ENCODE data around the gene LILRB5. TPM values are rescaled to one million over a fixed set of nuclear protein-coding genes. Genes with fewer than 3 reads are reported as not detected.
"Not testable (repeated sequence)": the region's sequence is repeated elsewhere in the genome, so short reads cannot be mapped to it uniquely, and the experiment has no call there.

The LILRB5 gene
- total and polyA plus RNA-seq, 5 donors from 2014 or later = not detected

DNA sequence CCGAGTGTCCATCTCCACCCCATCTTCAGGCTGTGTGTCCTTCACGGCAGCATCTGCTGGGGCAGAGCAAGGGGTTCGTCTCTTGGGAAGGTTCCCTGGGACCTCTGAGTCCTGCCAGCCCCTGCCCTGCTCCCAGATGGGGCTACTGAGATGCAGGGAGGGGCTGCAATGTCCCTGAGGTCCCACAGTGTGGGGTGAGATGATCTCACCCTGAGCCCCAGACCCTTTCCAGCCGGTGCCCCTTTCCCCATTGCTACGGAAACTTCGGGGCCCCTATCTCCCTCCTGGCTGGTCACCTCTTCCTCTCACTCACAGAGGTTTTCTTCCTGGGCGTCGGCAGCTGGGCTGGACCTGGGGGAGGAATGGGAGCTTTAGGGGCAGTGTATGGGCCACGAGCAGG, 18.9 kb upstream of the LILRB5 start:
- H3K9me3 ChIP-seq (ENCODE audit: control insufficient read depth in 2 of 2, low read length in 2 of 2) = no peaks in the 10 kb centered on the region

DNA sequence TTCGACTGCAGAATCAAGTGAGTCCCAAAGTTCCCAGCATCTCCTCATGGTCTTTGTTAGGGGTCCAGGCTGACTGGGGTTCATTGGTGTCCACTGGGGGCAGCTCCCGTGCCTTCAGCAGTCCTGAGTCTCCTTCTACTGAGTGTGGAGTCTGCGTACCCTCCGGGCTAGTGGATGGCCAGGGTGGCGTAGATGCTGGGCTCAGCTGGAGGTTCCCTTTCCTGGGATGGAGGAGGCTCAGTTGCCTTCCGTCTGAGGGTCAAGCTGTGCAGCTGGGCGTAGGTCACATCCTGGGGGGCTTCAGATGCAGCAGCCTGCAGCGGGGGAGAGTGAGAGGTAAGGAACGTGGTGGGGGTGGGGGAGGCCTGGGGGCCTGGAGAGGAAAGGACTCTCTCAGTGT, 17.4 kb upstream of the LILRB5 start:
- ATAC-seq (ENCODE audit: low read depth in 2 of 2); H3K27me3 ChIP-seq (ENCODE audit: control insufficient read depth, insufficient read depth, low read length); H3K27ac Mint-ChIP-seq; H3K4me3 ChIP-seq (ENCODE audit: low read depth, low read length); H3K4me1 ChIP-seq (ENCODE audit: control insufficient read depth, insufficient read depth, low read length, poor library complexity, severe bottlenecking); H3K9me3 ChIP-seq (ENCODE audit: control insufficient read depth in 2 of 2, low read length in 2 of 2); H3K36me3 ChIP-seq (ENCODE audit: control insufficient read depth, insufficient read depth, low read length); DNase-seq; H3K36me3 Mint-ChIP-seq; H3K4me1 Mint-ChIP-seq; H3K9me3 Mint-ChIP-seq; H3K27ac ChIP-seq (ENCODE audit: insufficient read depth, low read length, poor library complexity, severe bottlenecking); H3K4me3 Mint-ChIP-seq: not testable (repeated sequence)
- H3K27me3 Mint-ChIP-seq = peaks cover 21% of the 10 kb centered on the region

More for the DNA sequence above, 18.9 kb upstream of the LILRB5 start:
- H3K9me3 Mint-ChIP-seq = no peaks in the 10 kb centered on the region
- Histone ChIP-seq H3K27me3 (ENCODE audit: control insufficient read depth, insufficient read depth, low read length) (peaks cover 1% of the 10 kb centered on the region), H3K4me3 (ENCODE audit: low read depth, low read length) (no peak overlapping the region), H3K27ac (ENCODE audit: insufficient read depth, low read length, poor library complexity, severe bottlenecking) (no peak overlapping the region), H3K4me1 (ENCODE audit: control insufficient read depth, insufficient read depth, low read length, poor library complexity, severe bottlenecking) (no peaks in the 10 kb centered on the region), H3K36me3 (ENCODE audit: control insufficient read depth, insufficient read depth, low read length) (no peaks in the 10 kb centered on the region)
- no peak for ATAC-seq (ENCODE audit: low read depth in 2 of 2)
- no peak for DNase-seq
- H3K36me3 Mint-ChIP-seq = no peaks in the 10 kb centered on the region
- H3K27me3 Mint-ChIP-seq = peaks cover 19% of the 10 kb centered on the region
- no peaks in the 10 kb centered on the region for H3K4me1 Mint-ChIP-seq
- H3K27ac Mint-ChIP-seq = no peak overlapping the region
- H3K4me3 Mint-ChIP-seq = no peak overlapping the region

DNA sequence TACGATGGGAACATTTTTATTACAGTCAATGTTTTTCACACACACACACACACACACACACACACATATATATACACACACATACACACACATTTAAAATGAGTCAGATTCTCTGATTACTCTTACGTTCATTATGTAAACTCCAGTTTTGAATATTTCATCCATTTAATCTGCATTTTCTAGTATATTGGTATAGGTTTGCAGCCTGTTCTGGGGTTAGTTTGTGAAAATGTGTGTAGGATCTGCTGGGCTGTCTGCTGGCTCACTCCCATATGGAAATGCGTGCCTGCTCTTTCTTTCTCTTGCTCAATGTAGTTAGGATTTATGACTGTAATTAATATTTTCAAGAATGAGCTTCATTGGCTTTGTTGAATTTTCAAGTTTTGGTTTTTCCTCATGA, 16.7 kb upstream of the LILRB5 start:
- Histone ChIP-seq H3K9me3 (ENCODE audit: control insufficient read depth in 2 of 2, low read length in 2 of 2) (no peaks in the 10 kb centered on the region), H3K27me3 (ENCODE audit: control insufficient read depth, insufficient read depth, low read length) (peaks cover 1% of the 10 kb centered on the region), H3K36me3 (ENCODE audit: control insufficient read depth, insufficient read depth, low read length) (no peaks in the 10 kb centered on the region), H3K4me3 (ENCODE audit: low read depth, low read length) (no peak overlapping the region), H3K4me1 (ENCODE audit: control insufficient read depth, insufficient read depth, low read length, poor library complexity, severe bottlenecking) (no peaks in the 10 kb centered on the region), H3K27ac (ENCODE audit: insufficient read depth, low read length, poor library complexity, severe bottlenecking) (no peak overlapping the region)
- H3K9me3 Mint-ChIP-seq = no peaks in the 10 kb centered on the region
- peaks cover 21% of the 10 kb centered on the region for H3K27me3 Mint-ChIP-seq
- ATAC-seq (ENCODE audit: low read depth in 2 of 2) = no peak
- no peaks in the 10 kb centered on the region for H3K4me1 Mint-ChIP-seq
- H3K36me3 Mint-ChIP-seq = no peaks in the 10 kb centered on the region
- H3K27ac Mint-ChIP-seq = no peak overlapping the region
- DNase-seq = no peak
- no peak overlapping the region for H3K4me3 Mint-ChIP-seq

DNA sequence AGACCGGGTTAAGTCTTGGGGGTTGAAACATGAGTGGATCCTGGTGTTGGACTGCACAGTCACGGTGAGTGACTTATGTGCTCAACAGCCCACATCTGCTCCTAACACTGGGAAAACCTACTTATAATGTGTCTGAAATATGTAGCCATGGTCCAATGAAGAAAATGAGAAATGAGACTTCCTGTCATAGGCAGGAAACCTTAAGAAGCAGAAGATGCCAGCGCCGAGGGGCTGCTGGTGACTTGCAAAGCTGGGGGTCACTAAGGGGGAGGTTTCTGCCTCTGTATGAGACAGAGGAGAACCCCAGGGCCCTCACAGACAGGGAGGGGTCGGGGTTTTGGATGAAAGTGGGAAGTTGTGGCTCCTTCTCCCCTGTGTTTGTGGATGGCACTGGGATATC, 15.1 kb upstream of the LILRB5 start:
- not testable (repeated sequence) for H3K9me3 ChIP-seq (ENCODE audit: control insufficient read depth in 2 of 2, low read length in 2 of 2); H3K36me3 ChIP-seq (ENCODE audit: control insufficient read depth, insufficient read depth, low read length); ATAC-seq (ENCODE audit: low read depth in 2 of 2); H3K27ac Mint-ChIP-seq; H3K4me1 Mint-ChIP-seq; H3K4me3 Mint-ChIP-seq; H3K36me3 Mint-ChIP-seq; H3K4me3 ChIP-seq (ENCODE audit: low read depth, low read length); H3K4me1 ChIP-seq (ENCODE audit: control insufficient read depth, insufficient read depth, low read length, poor library complexity, severe bottlenecking); H3K9me3 Mint-ChIP-seq; DNase-seq; H3K27ac ChIP-seq (ENCODE audit: insufficient read depth, low read length, poor library complexity, severe bottlenecking); H3K27me3 ChIP-seq (ENCODE audit: control insufficient read depth, insufficient read depth, low read length)
- H3K27me3 Mint-ChIP-seq = peaks cover 21% of the 10 kb centered on the region

DNA sequence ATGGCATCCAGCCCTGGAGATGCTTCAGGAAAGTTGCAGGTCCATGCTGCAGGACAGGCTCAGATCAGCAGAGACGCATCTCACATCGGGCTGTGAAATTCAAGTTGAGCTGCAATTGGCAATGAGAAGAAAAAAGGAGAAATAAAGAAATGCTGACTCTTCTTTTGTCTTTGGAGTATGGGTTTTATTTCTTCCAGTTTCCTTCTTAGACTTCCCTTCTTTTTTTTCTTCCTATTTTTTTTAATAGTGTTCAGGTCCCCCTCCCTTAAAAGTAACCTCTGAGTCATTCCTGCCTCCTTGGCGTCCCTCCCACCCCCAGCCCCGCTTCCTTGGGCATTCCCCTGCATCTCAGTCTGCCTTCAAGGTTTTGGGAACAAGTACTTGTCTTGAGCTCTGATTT, 14.5 kb upstream of the LILRB5 start:
- not testable (repeated sequence) for H3K27ac ChIP-seq (ENCODE audit: insufficient read depth, low read length, poor library complexity, severe bottlenecking); DNase-seq; ATAC-seq (ENCODE audit: low read depth in 2 of 2); H3K27me3 ChIP-seq (ENCODE audit: control insufficient read depth, insufficient read depth, low read length); H3K4me3 ChIP-seq (ENCODE audit: low read depth, low read length); H3K36me3 ChIP-seq (ENCODE audit: control insufficient read depth, insufficient read depth, low read length); H3K27ac Mint-ChIP-seq; H3K4me3 Mint-ChIP-seq; H3K9me3 ChIP-seq (ENCODE audit: control insufficient read depth in 2 of 2, low read length in 2 of 2); H3K4me1 Mint-ChIP-seq; H3K4me1 ChIP-seq (ENCODE audit: control insufficient read depth, insufficient read depth, low read length, poor library complexity, severe bottlenecking); H3K9me3 Mint-ChIP-seq; H3K36me3 Mint-ChIP-seq
- peaks cover 21% of the 10 kb centered on the region for H3K27me3 Mint-ChIP-seq

DNA sequence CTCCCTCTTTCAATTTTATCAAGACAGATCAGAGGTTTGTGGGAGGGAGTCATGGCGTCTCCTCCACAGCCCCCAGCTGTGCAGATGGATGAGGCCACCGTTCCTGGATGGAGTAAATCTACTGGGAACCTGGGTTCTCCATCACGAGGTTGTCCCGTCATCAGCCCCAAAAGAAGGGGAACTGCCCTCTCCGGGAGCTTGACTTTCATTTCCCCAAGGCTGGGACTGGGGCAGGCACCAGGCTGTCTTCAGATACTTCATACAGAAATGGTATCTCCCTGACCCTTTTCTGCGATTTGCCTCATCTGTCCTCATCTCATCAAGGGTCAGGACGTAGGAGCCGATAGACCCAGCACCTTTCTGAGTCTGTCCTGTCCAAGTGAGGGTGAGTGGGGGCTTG, 14.0 kb upstream of the LILRB5 start:
- Histone ChIP-seq H3K27me3 (ENCODE audit: control insufficient read depth, insufficient read depth, low read length) (peaks cover 1% of the 10 kb centered on the region), H3K4me3 (ENCODE audit: low read depth, low read length) (no peak overlapping the region), H3K27ac (ENCODE audit: insufficient read depth, low read length, poor library complexity, severe bottlenecking) (no peak overlapping the region), H3K36me3 (ENCODE audit: control insufficient read depth, insufficient read depth, low read length) (no peaks in the 10 kb centered on the region), H3K4me1 (ENCODE audit: control insufficient read depth, insufficient read depth, low read length, poor library complexity, severe bottlenecking) (no peaks in the 10 kb centered on the region), H3K9me3 (ENCODE audit: control insufficient read depth in 2 of 2, low read length in 2 of 2) (no peaks in the 10 kb centered on the region)
- H3K4me3 Mint-ChIP-seq = no peak overlapping the region
- no peaks in the 10 kb centered on the region for H3K4me1 Mint-ChIP-seq
- no peaks in the 10 kb centered on the region for H3K36me3 Mint-ChIP-seq
- H3K27me3 Mint-ChIP-seq = peaks cover 21% of the 10 kb centered on the region
- no peaks in the 10 kb centered on the region for H3K9me3 Mint-ChIP-seq
- no peak overlapping the region for H3K27ac Mint-ChIP-seq
- no peak for DNase-seq
- ATAC-seq (ENCODE audit: low read depth in 2 of 2) = peak in 1 of 2 donors; percentile 17

DNA sequence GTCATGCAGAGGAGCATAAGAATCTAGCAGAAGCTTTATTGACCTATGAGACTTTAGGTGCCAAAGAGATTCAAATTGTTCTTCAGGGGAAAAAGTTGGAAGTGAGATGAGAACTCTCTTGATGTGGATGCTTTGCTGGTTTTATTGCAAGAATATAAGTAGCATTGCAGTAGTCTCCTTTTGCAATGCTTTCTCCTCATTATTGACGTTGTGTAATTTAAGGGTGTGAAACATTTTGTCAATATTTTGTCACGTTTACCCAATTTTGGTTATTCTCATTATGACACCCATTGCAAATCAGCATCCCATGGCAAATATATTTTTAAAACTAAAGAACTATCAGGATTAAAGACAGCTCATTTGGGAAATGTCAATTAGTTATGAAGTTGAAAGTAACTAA, 11.9 kb upstream of the LILRB5 start:
- ATAC-seq (ENCODE audit: low read depth in 2 of 2) (no peak), DNase-seq (no peak)
- no peak overlapping the region for H3K27ac ChIP-seq (ENCODE audit: insufficient read depth, low read length, poor library complexity, severe bottlenecking)
- Mint-ChIP-seq H3K36me3 (no peaks in the 10 kb centered on the region), H3K9me3 (no peaks in the 10 kb centered on the region), H3K4me3 (no peak overlapping the region), H3K4me1 (peaks cover 0 to 3% (median 0%) of the 10 kb centered on the region in 4 donors), H3K27ac (no peak overlapping the region), H3K27me3 (peaks cover 18% of the 10 kb centered on the region)
- H3K4me1 ChIP-seq (ENCODE audit: control insufficient read depth, insufficient read depth, low read length, poor library complexity, severe bottlenecking) = no peaks in the 10 kb centered on the region
- H3K36me3 ChIP-seq (ENCODE audit: control insufficient read depth, insufficient read depth, low read length) = no peaks in the 10 kb centered on the region
- H3K4me3 ChIP-seq (ENCODE audit: low read depth, low read length) = no peak overlapping the region
- H3K27me3 ChIP-seq (ENCODE audit: control insufficient read depth, insufficient read depth, low read length) = no peaks in the 10 kb centered on the region
- H3K9me3 ChIP-seq (ENCODE audit: control insufficient read depth in 2 of 2, low read length in 2 of 2) = no peaks in the 10 kb centered on the region

DNA sequence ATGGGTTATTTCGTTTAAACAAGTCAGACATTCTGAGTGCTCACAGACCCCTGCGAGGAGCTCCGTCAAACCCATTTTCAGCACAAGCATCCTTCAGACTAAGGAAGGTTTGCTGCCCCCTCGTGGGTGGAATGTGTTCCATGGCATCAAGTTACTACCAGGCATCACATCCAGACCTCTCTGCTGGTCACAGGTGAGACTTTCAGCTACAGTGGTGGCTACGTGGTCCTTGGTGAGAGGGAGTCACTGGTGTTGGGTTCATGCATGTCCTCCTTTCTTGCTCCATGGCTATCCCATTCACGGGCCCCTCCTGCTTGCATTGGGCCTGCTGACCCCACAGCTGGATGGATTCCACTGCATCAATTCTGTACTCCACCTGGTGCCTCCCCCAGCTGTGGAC, 9.1 kb upstream of the LILRB5 start:
- Histone ChIP-seq H3K9me3 (ENCODE audit: control insufficient read depth in 2 of 2, low read length in 2 of 2) (no peaks in the 10 kb centered on the region), H3K27ac (ENCODE audit: insufficient read depth, low read length, poor library complexity, severe bottlenecking) (no peak overlapping the region), H3K27me3 (ENCODE audit: control insufficient read depth, insufficient read depth, low read length) (no peaks in the 10 kb centered on the region), H3K4me3 (ENCODE audit: low read depth, low read length) (no peak overlapping the region), H3K4me1 (ENCODE audit: control insufficient read depth, insufficient read depth, low read length, poor library complexity, severe bottlenecking) (no peaks in the 10 kb centered on the region), H3K36me3 (ENCODE audit: control insufficient read depth, insufficient read depth, low read length) (no peaks in the 10 kb centered on the region)
- no peaks in the 10 kb centered on the region for H3K9me3 Mint-ChIP-seq
- no peaks in the 10 kb centered on the region for H3K36me3 Mint-ChIP-seq
- DNase-seq (peak in 2 of 3 donors; percentile 40 to 69), ATAC-seq (ENCODE audit: low read depth in 2 of 2) (peak in 1 of 2 donors; percentile 40)
- peaks cover 6% of the 10 kb centered on the region for H3K27me3 Mint-ChIP-seq
- peak overlapping the region in 1 of 3 donors; percentile 77 for H3K27ac Mint-ChIP-seq
- H3K4me1 Mint-ChIP-seq = peaks cover 0 to 3% (median 0%) of the 10 kb centered on the region in 4 donors
- no peak overlapping the region for H3K4me3 Mint-ChIP-seq

All from CD4-positive, CD25-positive, alpha-beta regulatory T cell (primary cell).